ENCODE results near the gene LRCH1.
A peak's percentile ranks its signal among the peaks of the same experiment; 100 is the strongest.

Gene LRCH1

GRCh38 chr13:46672338-46673090, 119.5 kb downstream of the LRCH1 start:
- TF ChIP-seq, protein P1, sequence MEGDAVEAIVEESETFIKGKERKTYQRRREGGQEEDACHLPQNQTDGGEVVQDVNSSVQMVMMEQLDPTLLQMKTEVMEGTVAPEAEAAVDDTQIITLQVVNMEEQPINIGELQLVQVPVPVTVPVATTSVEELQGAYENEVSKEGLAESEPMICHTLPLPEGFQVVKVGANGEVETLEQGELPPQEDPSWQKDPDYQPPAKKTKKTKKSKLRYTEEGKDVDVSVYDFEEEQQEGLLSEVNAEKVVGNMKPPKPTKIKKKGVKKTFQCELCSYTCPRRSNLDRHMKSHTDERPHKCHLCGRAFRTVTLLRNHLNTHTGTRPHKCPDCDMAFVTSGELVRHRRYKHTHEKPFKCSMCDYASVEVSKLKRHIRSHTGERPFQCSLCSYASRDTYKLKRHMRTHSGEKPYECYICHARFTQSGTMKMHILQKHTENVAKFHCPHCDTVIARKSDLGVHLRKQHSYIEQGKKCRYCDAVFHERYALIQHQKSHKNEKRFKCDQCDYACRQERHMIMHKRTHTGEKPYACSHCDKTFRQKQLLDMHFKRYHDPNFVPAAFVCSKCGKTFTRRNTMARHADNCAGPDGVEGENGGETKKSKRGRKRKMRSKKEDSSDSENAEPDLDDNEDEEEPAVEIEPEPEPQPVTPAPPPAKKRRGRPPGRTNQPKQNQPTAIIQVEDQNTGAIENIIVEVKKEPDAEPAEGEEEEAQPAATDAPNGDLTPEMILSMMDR (IDR thresholded peaks at IDR 0.05; ENCODE audit: insufficient read depth, low read depth, low read length, missing control alignments): no peak
- DNase-seq (ENCODE audit: low read depth): no peak
- no peak overlapping the region for H3K4me3 ChIP-seq (ENCODE audit: low read length)

DNA sequence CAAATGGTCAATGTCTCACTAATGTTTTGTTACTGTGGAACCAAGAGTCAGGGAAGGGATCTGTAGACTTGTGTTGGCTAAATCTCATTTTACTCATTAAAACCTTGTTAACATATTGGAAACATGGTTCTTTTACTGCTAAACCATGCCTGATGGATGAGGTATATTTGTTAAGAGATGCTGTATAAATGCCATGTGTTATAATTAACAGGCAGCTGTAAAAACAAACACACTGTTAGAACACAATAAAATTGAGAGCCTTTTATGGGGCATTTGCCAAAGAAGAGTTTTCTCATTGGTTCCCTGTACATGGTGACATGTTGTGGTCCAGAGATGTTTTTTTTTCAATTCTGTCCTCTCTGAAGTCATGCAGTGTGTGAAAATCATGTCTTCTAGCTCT, 122.0 kb downstream of the LRCH1 start:
- TF ChIP-seq, protein P1 (IDR thresholded peaks at IDR 0.05; ENCODE audit: insufficient read depth, low read depth, low read length, missing control alignments): no peak
- no peak for DNase-seq (ENCODE audit: low read depth)
- no peak overlapping the region for H3K4me3 ChIP-seq (ENCODE audit: low read length)

DNA sequence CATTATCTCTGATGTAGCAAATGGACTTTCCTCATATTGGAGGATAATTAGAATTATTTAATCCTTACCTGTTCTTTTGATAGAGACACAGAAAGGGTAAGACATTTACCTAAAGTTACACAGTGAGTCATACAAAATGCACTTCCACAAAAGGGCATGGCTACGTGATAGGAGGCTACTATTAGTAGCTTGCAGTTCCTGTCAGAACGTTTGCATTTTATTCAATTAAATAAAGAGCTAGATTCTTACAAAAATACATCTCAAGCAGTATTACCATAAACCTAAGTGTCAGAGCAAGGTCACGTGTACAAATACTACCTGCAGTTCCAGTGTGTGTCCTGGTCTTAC, 123.4 kb downstream of the LRCH1 start:
- H3K4me3 ChIP-seq (ENCODE audit: low read length): no peak overlapping the region
- peak; percentile 49 for DNase-seq (ENCODE audit: low read depth)
- TF ChIP-seq, protein P1 (IDR thresholded peaks at IDR 0.05; ENCODE audit: insufficient read depth, low read depth, low read length, missing control alignments): no peak

DNA sequence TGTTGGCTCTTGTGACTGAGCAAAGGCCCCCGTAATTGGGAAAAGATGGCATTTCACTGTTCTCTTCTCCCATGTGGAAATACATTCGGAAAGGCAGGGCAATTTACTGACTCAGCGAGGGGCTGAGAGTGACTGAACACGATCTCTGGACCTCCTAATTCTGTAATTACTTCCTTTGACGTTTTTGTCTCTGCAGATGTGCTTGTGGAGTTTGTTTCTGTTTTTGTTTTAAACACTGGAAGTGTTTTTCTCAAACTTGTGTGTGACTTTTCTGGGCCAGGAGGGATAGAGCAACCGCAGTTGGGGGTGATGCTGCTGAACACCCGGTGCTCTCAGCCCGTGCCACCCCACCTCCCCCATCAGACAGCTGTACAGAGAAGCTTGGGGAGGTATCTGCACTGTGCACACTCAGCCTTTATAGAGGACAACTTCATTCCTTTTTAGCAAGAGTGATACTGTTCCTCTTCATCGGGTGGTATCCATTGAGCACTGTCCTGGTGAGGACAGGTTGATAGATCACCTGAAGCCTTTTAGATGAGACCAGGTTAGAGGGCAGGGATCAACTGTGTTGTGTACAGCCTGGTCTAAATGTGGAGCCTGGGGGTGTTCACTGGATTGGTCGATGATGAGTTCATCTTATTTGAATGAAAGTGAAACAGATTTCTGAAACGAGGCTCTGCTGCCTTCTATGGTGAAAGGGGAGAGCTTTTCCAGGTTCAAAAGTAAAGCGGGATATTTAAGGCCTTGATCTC, 126.6 kb downstream of the LRCH1 start:
- no peak for DNase-seq (ENCODE audit: low read depth)
- TF ChIP-seq, protein P1 (IDR thresholded peaks at IDR 0.05; ENCODE audit: insufficient read depth, low read depth, low read length, missing control alignments): no peak
- no peak overlapping the region for H3K4me3 ChIP-seq (ENCODE audit: low read length)

DNA sequence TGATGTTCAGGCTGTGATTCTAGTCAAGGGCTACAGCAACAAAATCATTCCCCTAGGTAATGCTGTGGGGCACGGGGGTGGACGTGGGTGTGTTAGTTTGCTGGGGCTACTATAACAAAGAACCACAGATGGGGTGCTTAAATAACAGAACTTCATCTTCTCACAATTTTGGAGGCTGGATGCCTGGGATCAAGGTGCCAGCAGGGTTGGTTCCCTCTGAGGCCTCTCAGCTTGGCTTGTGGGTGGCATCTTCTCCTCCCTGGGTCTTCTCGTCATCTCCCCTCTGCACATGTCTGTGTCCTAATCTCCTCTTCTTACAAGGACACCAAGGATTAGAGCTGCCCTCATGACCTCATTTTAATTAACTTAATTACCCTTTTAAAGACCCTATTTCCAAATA, 129.0 kb downstream of the LRCH1 start:
- no peak overlapping the region for H3K4me3 ChIP-seq (ENCODE audit: low read length)
- DNase-seq (ENCODE audit: low read depth): no peak
- TF ChIP-seq, protein P1 (IDR thresholded peaks at IDR 0.05; ENCODE audit: insufficient read depth, low read depth, low read length, missing control alignments): no peak

DNA sequence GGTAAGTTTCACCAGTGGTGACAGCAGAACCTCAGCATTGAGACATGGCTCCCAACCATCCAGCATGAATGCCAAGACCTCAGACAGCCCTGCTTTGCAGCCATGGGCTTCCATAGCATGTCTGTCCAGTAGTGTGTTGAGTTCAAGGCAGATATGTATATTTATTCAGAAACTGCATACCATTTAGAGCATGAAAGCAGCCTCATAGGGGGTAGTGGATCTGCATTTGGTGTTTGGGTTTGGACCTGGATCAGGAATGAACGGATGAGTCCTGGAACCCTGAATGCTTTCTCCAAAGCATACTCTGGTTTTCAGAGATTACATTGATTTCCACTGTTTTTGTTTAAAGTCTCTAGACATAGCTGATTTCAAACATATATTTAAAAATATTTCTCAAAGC, 129.7 kb downstream of the LRCH1 start:
- H3K4me3 ChIP-seq (ENCODE audit: low read length): no peak overlapping the region
- TF ChIP-seq, protein P1 (IDR thresholded peaks at IDR 0.05; ENCODE audit: insufficient read depth, low read depth, low read length, missing control alignments): no peak
- DNase-seq (ENCODE audit: low read depth): no peak
